Subcutaneous adipose tissue (tissue), 4 donors: ENCODE data around the gene TNFAIP3. TPM values are rescaled to one million over a fixed set of nuclear protein-coding genes. Genes with fewer than 3 reads are reported as not detected.

Experiments
- total RNA-seq, 4 donors: library from RNA; depleted of rRNA; stranded (reverse); fragments of >200 nt; gene quantifications; one replicate each; pipeline ENCODE4 v1.1.0, GENCODE V29; 2016
- TF ChIP-seq, protein P1 (sequence below): fragments of 450-650 bp; IDR thresholded peaks from one replicate; pipeline ENCODE4 v1.5.1; 2016; ENCODE audit warnings: low read depth, mild to moderate bottlenecking, control low read depth, antibody characterized with exemption, moderate library complexity

TNFAIP3 gene
- total RNA-seq, 4 donors from 2014 or later = 16.2 to 33.0 (median 28.0) TPM

DNA sequence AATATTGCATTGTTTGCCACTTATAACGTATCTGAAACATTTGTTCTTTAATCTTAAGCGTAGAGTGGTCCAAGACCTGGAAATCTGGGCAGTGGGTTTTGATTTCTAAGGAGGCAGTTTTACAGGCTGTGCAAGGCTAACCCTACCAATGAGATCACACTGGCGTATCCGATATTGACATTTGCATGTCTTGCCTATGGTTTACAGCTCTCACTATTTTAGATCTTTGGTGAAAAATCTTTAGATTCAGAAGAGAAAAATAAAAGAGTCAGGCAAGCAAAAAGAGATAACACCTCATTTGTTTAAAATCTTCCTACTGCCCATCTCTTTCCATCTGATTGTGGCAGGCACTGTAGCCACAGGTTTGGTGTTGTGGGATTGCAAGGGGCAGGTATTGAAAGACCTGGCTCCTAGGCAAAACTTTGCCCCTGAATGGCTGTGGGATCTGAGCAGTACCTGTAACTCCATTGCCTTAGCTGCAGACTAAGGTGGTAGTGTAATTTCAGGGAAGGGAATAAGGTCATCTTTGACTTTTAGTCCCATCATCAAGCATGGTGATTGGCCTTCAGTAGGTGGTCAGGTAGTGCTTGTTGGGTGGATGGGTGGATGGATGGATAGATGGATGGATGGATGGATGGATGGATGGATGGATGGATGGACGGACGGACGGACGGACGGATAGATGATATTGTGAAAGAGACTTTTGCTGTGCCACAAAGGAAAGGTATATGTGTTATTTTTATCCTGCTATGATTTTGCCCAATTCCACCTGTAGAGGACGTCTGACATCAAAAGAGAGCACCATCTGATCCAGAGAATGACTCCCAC is 1.9 kb downstream of the TNFAIP3 start:
- TF ChIP-seq, protein P1, sequence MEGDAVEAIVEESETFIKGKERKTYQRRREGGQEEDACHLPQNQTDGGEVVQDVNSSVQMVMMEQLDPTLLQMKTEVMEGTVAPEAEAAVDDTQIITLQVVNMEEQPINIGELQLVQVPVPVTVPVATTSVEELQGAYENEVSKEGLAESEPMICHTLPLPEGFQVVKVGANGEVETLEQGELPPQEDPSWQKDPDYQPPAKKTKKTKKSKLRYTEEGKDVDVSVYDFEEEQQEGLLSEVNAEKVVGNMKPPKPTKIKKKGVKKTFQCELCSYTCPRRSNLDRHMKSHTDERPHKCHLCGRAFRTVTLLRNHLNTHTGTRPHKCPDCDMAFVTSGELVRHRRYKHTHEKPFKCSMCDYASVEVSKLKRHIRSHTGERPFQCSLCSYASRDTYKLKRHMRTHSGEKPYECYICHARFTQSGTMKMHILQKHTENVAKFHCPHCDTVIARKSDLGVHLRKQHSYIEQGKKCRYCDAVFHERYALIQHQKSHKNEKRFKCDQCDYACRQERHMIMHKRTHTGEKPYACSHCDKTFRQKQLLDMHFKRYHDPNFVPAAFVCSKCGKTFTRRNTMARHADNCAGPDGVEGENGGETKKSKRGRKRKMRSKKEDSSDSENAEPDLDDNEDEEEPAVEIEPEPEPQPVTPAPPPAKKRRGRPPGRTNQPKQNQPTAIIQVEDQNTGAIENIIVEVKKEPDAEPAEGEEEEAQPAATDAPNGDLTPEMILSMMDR = no peak

- TF ChIP-seq, protein P1 = no peak
Measured at GRCh38 chr6:137869549-137870307, 2.7 kb downstream of the TNFAIP3 start.

DNA sequence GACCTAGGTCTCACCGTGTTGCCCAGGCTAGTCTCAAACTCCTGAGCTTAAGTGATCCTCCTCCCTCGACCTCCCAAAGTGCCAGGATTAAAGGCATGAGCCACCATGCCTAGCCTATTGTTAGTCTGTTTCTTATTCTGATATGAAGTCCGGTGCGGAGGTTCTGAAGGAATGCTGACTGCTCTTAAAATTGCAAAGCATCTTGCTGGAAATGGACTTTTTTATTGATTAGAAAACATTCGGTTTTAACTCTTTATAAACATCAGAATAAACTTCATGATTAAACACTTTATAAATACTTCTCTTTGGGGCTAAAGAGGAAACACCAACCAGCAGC is 3.2 kb downstream of the TNFAIP3 start:
- TF ChIP-seq, protein P1 = no peak

DNA sequence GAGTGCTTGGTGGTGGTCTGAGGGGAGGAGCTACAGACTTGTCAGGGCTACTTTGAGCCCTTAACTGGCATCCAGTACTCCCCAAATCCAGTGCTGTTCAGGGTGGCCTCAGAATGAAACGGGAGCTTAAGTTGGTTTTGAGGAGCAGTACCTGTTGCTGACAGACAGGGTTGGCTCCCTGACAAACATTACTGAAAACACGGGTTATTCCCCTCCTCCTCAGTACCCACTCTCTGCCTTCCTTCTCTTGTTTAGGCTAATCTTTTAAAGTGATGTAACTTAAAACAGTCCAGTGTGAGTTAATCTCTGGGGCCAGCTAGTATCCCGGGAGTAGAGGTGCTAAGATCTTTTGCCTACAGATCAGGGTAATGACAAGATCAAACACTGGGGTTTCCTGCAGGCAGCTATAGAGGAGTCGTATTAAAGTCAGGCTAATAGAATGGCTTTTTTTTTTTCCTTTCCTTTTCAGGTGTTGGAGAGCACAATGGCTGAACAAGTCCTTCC is 3.7 kb downstream of the TNFAIP3 start:
- TF ChIP-seq, protein P1 = no peak

DNA sequence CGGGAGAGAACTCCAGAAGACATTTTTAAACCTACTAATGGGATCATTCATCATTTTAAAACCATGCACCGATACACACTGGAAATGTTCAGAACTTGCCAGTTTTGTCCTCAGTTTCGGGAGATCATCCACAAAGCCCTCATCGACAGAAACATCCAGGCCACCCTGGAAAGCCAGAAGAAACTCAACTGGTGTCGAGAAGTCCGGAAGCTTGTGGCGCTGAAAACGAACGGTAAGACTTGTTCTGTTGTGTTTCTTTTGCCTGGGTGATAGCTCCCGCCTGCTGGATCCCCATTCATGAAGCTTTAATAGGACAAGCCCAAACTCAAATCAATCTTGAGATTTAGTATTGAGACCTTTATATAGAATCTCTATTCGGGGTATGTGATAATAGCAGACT is 4.2 kb downstream of the TNFAIP3 start:
- TF ChIP-seq, protein P1 = no peak

DNA sequence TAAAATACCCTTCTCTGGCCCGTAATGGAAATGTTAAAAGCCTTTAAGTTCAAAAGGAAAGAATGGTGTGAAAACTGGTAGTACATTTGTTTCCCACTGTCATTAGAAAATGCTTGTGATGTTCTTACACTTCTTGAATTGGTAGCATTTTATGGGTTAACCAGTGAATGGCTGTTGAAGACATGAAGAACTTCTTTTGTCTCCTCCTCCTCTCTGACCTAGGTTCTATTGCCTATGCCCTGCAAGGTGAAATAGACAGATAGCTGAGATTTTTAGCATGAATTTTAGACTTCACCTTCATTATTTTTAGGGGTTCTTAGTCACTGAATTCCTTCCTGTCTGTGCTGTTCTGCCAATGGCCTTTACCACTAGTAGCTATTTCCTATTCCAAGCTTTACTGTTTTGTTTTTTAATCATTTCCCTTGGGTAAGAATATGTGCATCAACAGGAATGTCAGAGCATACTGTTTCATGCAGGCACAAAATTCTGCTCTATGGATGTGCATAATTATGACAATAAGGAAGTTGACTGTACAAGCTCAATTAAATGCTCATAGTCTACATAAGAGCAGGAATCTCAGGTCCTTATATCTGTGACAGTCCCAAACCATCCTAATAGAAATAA is 4.9 kb downstream of the TNFAIP3 start:
- TF ChIP-seq, protein P1 = no peak
